Inflammatory macrophage treated with lipopolysaccharide for 1 hour (primary cell): Measurements from ENCODE around the gene METTL2B.
A peak's percentile ranks its signal among the peaks of the same experiment; 100 is the strongest.
"Not testable (repeated sequence)": the region's sequence is repeated elsewhere in the genome, so short reads cannot be mapped to it uniquely, and the experiment has no call there.

Experiments
- DNase-seq, 2 donors: peaks; one replicate each; pipeline ENCODE4 v3.0.0-alpha.2; 2020 to 2022

METTL2B gene

GRCh38 chr7:128529191-128529590 is 52.6 kb downstream of the METTL2B start:
- not testable (repeated sequence) for DNase-seq

GRCh38 chr7:128530121-128530854 is 53.7 kb downstream of the METTL2B start:
- not testable (repeated sequence) for DNase-seq

DNA sequence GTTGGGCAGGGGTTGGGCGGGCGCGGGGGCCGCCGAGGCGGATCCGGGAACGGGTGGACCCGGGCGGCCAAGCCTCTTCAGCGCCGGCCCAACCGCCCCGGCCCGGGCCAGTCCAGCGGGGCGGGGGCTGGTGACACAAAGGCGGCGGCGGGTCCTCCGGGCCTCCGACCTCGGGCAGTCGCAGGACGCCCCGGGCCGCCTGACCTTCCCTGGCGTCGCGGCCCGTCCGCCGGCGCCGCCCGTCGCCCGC is 54.2 kb downstream of the METTL2B start:
- DNase-seq: no peak

DNA sequence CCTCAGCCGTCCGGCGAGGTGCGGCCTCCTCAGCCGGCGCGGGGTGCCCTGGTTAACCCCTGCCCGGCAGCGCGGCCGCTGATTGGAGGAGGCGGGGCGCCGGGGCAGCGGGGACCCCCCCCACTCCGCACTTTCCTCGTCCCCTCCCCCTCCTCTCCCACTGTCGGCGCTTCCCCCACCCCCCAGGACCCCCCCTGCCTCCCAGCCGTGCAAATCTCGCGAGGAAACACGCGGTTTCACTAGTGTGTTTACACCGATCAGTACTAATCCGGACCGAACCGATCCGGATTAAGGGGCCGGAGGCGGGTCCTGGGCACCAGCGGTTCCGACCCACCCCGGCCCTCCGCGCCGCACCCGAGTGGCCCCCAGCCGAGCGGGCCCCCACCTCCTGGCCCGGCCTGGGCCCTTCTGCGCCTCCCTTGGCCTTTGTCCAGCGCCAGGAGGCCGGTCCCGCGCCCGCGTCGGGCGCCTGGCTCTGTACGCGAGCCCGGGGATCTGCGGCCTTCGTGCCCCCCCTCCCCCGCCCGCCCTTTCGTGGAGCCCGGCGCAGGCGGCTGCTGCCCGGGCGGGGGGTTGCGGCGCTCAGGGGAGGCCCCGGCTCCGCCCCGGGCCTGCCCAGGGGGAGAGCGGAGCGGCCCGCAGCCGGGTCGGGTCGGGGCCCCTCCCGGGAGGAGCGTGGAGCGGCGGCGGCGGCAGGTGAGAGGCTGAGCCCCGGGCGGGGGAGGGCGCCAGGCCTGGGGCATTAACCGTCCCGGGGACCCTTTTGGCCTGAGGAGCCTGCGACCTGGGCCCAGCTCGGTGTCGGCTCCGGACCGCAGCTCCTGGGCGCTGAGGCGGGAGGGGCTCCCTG is 54.8 kb downstream of the METTL2B start:
- DNase-seq: peak; percentile 80 to 82

DNA sequence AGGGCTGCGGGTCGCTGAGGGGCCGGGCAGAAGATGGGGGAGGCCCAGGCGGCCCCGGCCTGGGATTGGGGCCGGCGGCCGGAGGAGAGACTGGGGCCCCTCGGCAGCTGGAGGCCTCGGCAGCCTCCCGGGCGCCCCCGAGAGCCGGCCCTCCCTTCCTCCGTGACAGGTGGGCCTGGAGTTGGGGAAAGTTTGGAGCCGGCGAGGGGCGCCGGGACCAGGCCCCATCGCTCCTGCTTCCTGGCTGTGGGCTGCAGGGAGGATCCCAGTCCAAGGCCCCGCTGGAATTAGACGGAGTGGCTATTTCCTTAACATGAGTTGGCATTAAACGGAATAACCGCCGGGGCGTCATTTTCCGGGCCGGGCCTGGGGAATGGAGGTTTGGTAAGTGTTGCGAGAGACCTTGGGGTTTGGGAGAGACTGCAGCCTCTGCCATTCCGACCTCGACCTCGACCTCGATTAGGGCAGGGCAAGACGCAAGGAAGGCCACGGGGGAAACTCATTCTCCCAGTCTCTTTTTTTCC is 55.5 kb downstream of the METTL2B start:
- DNase-seq: peak; percentile 43 to 52

- peak in 1 of 2 donors; percentile 12 for DNase-seq
Observed at GRCh38 chr7:128532956-128533355, 56.4 kb downstream of the METTL2B start.

DNA sequence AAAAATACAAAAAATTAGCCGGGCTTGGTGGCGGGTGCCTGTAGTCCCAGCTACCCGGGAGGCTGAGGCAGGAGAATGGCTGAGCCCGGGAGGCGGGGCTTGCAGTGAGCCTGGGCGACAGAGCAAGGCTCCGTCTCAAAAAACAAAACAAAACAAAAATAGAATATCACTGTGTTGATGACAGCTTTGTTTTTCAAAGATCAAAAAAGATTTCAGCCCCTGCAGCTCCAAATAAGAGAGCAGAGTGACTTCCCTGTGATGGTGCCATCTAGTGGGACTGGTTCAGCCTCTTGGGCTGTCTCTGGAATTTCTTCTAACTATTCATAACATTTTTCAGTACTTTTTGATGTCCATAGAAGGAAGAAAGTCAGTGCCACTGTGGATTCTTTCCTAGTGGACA is 60.9 kb downstream of the METTL2B start:
- DNase-seq: peak in 1 of 2 donors; percentile 25

- not testable (repeated sequence) for DNase-seq
Observed at GRCh38 chr7:128542530-128542929, 66.0 kb downstream of the METTL2B start.

DNA sequence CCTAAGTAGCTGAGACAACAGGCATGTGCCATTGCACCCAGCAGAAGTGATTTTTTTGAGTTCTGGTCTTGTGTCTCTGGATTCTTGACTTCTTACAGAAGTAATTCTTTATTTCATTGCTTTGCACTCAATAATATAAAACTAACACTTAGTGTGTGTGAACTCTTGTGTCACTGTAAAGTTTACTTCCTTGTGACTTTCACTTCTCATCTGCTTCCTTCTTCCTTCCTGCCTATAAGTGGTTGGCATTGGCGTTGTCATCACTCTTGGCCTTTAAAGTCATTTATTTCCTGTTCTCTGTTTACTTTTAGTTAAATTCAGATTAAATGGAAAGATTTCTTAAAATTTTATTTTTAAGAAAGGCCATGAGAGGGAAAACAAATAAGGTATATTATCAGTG is 66.8 kb downstream of the METTL2B start:
- not testable (repeated sequence) for DNase-seq

GRCh38 chr7:128546319-128546851 is 69.8 kb downstream of the METTL2B start:
- not testable (repeated sequence) for DNase-seq

GRCh38 chr7:128550920-128551319 is 74.4 kb downstream of the METTL2B start:
- no peak for DNase-seq

- not testable (repeated sequence) for DNase-seq
Observed at GRCh38 chr7:128554394-128554793, 77.8 kb downstream of the METTL2B start.
